GM18499 (cell line): ENCODE results near the gene DNAJA3.

Experiments
- ATAC-seq: cut with Tn5 transposase; IDR thresholded peaks from one replicate; pipeline ENCODE4 v1.9.1; 2021; ENCODE audit warnings: moderate number of reproducible peaks; ENCODE audit not compliant: insufficient read depth, unreplicated experiment

Gene DNAJA3

GRCh38 chr16:4500272-4500671, 74.6 kb downstream of the DNAJA3 start:
- no peak for ATAC-seq

DNA sequence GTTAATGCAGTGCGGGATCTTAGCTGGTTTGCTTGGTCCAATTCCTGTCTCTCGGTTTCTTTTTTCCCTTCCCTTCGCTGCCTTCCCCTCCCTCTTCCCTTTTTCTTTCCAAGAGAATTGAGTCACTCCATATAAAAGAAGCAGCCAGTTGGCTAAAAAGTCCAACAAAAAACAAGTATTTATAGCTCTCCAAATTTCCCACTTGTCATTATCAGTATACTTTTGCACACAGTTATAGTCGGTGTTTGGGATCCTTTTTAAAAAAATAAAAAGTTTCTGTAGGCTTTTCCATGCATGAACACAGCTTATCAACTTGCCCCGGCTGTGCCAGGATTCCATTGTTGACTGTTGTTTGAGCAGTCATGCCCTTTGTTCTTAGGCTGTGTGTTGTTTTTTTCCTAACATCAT, 75.4 kb downstream of the DNAJA3 start:
- no peak for ATAC-seq

GRCh38 chr16:4505356-4506147, 79.9 kb downstream of the DNAJA3 start:
- ATAC-seq, result peak; percentile 54
